ENCODE data around the gene GRIK2. TPM values are rescaled to one million over a fixed set of nuclear protein-coding genes. Genes with fewer than 3 reads are reported as not detected.

GRIK2 gene
- total RNA-seq, 4 donors from 2014 or later, result 0.47 to 7.8 (median 1.7) TPM

GRCh38 chr6:101936516-101936915, 543.0 kb downstream of the GRIK2 start:
- ATAC-seq (ENCODE audit: low FRiP score) (no peak), DNase-seq (ENCODE audit: low spot score) (no peak)
- TF ChIP-seq, protein P1, sequence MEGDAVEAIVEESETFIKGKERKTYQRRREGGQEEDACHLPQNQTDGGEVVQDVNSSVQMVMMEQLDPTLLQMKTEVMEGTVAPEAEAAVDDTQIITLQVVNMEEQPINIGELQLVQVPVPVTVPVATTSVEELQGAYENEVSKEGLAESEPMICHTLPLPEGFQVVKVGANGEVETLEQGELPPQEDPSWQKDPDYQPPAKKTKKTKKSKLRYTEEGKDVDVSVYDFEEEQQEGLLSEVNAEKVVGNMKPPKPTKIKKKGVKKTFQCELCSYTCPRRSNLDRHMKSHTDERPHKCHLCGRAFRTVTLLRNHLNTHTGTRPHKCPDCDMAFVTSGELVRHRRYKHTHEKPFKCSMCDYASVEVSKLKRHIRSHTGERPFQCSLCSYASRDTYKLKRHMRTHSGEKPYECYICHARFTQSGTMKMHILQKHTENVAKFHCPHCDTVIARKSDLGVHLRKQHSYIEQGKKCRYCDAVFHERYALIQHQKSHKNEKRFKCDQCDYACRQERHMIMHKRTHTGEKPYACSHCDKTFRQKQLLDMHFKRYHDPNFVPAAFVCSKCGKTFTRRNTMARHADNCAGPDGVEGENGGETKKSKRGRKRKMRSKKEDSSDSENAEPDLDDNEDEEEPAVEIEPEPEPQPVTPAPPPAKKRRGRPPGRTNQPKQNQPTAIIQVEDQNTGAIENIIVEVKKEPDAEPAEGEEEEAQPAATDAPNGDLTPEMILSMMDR (IDR thresholded peaks at IDR 0.05), result no peak

DNA sequence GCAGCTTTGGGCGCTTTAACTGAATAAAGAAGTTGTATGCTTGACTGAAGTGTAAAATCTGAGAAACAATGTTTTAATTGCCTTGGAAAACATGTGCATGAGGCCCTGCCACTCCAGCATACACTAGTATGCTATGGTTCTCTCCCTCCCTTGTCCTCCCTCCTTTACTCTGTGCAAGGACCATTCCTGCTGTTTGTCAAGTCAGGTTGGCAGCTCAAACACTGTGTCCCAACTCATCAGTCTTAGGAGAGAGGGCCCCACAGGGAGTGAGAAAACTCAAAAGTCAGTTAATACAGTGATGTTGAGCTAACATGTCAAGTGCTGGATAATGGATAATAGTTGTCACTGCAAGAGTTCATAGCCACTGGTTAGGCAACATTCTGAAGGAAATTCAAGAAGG, 543.6 kb downstream of the GRIK2 start:
- TF ChIP-seq, protein P1 (IDR thresholded peaks at IDR 0.05), result no peak
- DNase-seq (ENCODE audit: low spot score) (no peak), ATAC-seq (ENCODE audit: low FRiP score) (no peak)

DNA sequence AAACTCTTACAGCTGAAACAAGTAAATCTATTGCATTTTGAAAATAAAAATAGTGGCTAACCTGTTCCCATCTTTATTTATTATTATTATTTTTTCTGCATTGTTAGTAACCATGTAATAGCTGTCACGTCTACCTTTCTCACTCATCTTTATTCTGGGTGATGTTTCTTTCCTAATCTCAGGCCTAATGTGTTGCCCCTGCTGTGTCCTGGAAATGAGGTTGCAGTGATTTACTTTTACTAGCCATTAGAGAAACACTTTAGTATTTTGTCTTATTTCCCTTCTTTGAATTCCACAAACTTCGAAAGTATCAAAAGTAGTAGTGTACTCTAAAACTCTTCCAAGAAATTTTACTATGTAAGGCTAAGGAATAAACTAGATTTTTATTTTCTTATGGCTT, 546.9 kb downstream of the GRIK2 start:
- ATAC-seq (ENCODE audit: low FRiP score), result no peak
- no peak for DNase-seq (ENCODE audit: low spot score)
- TF ChIP-seq, protein P1 (IDR thresholded peaks at IDR 0.05), result no peak

- TF ChIP-seq, protein P1 (IDR thresholded peaks at IDR 0.05), result no peak
- no peak for DNase-seq (ENCODE audit: low spot score)
- ATAC-seq (ENCODE audit: low FRiP score), result no peak
Measured at GRCh38 chr6:101956961-101957360, 563.5 kb downstream of the GRIK2 start.

DNA sequence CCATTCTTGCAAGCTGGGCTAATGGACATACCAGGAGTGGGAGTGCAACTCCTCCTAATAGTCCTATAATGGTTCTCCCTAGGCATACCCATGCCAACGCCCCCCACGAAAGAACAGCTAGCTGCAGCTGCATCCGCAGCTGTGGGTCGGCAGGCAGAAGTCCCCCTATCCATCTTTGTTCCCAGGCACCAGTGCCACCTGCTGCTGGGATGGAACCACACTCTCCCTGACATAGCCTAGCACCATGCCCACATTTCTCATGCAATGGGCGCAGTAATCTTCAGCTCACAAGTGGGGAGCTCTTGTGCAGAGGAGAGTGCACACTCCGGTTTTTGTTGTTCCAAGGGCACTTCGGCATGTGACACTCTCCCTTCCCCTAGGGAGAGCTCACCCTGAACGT, 567.8 kb downstream of the GRIK2 start:
- ATAC-seq (ENCODE audit: low FRiP score) (no peak), DNase-seq (ENCODE audit: low spot score) (no peak)
- TF ChIP-seq, protein P1 (IDR thresholded peaks at IDR 0.05), result no peak

DNA sequence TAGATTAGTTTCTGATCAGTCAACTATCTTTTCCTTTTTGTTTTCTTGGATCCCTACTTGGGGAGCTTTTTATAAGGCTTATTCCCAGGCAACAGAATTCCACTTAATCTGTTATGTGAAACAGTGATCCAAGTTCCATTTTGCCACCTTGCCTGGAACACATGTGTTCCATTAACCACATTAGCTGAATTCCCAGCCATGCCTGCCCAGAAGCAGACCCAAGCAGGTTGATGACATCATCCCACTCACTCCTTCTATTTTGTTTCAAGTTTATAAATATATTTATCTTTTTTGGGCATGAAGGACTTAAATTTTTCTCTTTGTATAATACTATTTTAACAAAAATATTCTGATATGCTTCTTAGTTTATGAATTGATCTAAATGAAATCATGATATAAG, 587.4 kb downstream of the GRIK2 start:
- ATAC-seq (ENCODE audit: low FRiP score) (no peak), DNase-seq (ENCODE audit: low spot score) (no peak)
- TF ChIP-seq, protein P1 (IDR thresholded peaks at IDR 0.05), result no peak

- ATAC-seq (ENCODE audit: low FRiP score), result no peak
- DNase-seq (ENCODE audit: low spot score), result no peak
- TF ChIP-seq, protein P1 (IDR thresholded peaks at IDR 0.05), result no peak
Measured at GRCh38 chr6:101986476-101986875, 593.0 kb downstream of the GRIK2 start.

All from omental fat pad (tissue), 4 donors.